Right cardiac atrium (tissue), 5 donors: ENCODE data around the gene ATG7. TPM values are rescaled to one million over a fixed set of nuclear protein-coding genes. Genes with fewer than 3 reads are reported as not detected.

Source experiments
- ATAC-seq, 2 donors: fragments of 200-7000 bp; cut with Tn5 transposase; one replicate each; pipeline versions ENCODE4 v1.8.0 to v1.9.1; 2020; ENCODE audit warnings: moderate library complexity in 2 of 2, mild to moderate bottlenecking in 1 of 2
- DNase-seq, 3 donors: peaks; one replicate each; pipeline ENCODE4 v3.0.0-alpha.2; 2020
- H3K27ac ChIP-seq: one replicate; pipeline ENCODE4 v1.5.1; 2013; ENCODE audit warnings: mild to moderate bottlenecking, low read length, control low read depth, moderate library complexity
- H3K27me3 ChIP-seq: one replicate; pipeline ENCODE4 v1.6.1; 2013; ENCODE audit not compliant: control insufficient read depth, insufficient read depth
- H3K4me1 ChIP-seq: one replicate; pipeline ENCODE4 v1.6.1; 2013; ENCODE audit warnings: low read length; ENCODE audit not compliant: control insufficient read depth, insufficient read depth
- H3K4me3 ChIP-seq: one replicate; pipeline ENCODE4 v1.5.1; 2013; ENCODE audit warnings: low read length, control low read depth
- H3K9me3 ChIP-seq: one replicate; pipeline ENCODE4 v1.6.1; 2013; ENCODE audit warnings: low read length; ENCODE audit not compliant: control insufficient read depth
- whole genome bisulfite sequencing: extraction: QIAGEN DNeasy Blood & Tissue Kit; methylation state at CpG from one replicate; pipeline ENCODE4 v1.1.7; 2013; 5-methylcytosine and 5-hydroxymethylcytosine counted together
- intact Hi-C, 4 donors: fragments of 100-400 bp; cut with DNase I; formaldehyde crosslinking; loops; one replicate each; pipeline versions ENCODE4 v1.11.0 to v1.14.0; 2022 to 2023
- polyA plus RNA-seq: library from polyadenylated mRNA; stranded (reverse); fragments of 200-250 nt; gene quantifications from one replicate; pipeline ENCODE4 v1.2.3, GENCODE V29; 2013
- total RNA-seq, 4 donors: library from RNA; stranded (reverse); fragmentation: NEBNext Ultra II Directional; extraction: Animal tissue kit (Norgen Biotek cat#: 25700); gene quantifications; one replicate each; pipeline ENCODE4 v1.2.1, GENCODE V29; 2021
- donor health status: healthy with polysubstance abuse.
- donor health status: DM: no; HTN: yes; CAD: no.
- donor health status: DM: no; HTN: no; CAD: no.
- donor health status: DM: no; HTN: yes; CAD: no; lungs with severe emphysema.
- donor health status: DM: yes; HTN: yes; CAD: no.

The ATG7 gene
- total and polyA plus RNA-seq, 5 donors, result 5.9 to 22.3 (median 19.6) TPM

DNA sequence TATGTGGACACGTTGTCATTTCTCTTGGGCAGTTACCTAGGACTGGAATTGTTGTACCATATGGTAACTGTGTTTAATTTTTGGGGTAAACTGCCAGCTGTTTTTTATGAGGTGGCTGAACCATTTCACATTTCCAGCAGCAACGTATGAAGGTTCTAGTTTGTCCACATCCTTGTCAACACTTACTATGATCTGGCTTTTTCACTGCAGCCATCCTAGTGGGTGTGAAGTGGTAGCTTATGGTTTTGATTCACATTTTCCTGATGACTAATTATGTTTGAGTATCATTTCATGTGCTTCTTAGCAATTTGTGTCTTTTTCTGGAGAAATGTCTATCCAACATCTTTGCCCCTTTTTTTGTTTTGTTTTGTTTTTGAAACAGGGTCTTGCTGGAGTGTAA lies 275.3 kb downstream of the ATG7 start:
- H3K9me3 ChIP-seq, result no peaks in the 10 kb centered on the region
- H3K4me3 ChIP-seq, result no peak overlapping the region
- WGBS, result 89% methylated on average over 2 of the region's 2 CpGs
- intact Hi-C loops, result no loop called here
- no peak overlapping the region for H3K27ac ChIP-seq
- peaks cover 8% of the 10 kb centered on the region for H3K4me1 ChIP-seq
- no peaks in the 10 kb centered on the region for H3K27me3 ChIP-seq
- ATAC-seq (no peak), DNase-seq (no peak)

DNA sequence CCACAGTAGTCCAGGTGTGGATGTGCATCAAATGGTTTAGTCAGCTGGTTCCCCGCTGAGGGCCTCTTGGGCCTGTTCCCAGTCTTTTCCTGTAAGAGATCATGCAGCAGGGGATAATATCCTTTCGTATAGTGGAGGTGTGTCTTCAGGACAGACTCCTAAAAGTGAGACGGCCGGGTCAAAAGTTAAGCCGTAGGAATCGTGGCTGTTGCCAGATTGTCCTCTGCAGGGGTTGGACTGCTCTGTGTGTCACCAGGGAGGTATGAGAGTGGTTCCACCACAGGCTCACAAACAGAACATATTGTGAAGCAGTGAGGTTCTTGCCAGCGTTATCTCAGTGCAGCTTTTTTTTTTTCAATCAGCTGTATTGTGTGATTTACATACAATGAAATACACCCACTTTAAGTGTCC lies 276.5 kb downstream of the ATG7 start:
- intact Hi-C loops, result no loop called here
- H3K27ac ChIP-seq, result no peak overlapping the region
- no peaks in the 10 kb centered on the region for H3K9me3 ChIP-seq
- 36% methylated on average over 7 of the region's 7 CpGs for whole genome bisulfite sequencing
- ATAC-seq (peak in 1 of 2 donors; percentile 60), DNase-seq (no peak)
- H3K4me1 ChIP-seq, result peaks cover 14% of the 10 kb centered on the region
- H3K4me3 ChIP-seq, result no peak overlapping the region
- no peaks in the 10 kb centered on the region for H3K27me3 ChIP-seq

DNA sequence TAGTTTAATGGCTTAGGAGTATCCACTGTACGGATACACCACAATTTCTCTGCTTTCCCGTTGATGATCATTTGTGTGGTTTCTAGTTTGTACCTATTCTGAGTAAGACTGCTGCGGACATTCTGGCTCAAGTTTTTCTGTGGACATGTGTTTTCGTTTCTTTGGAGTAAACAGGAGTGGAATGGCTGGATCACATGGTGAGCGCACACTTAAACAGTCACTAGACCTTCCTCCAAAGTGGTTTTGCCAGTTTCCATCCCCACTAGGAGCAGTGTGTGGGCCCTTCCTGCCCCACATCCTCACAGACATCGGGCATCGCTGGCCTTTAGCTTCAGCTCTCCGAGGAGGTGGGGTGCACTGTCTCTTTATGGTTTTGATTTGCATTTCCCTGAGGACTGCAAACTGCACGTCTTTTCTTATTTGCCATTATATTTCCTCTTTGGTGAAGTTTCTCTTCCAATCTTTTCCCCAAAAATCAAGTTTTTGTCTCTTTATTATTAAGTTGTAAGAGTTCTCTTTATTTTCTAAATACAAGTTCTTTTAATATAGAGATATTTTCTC lies 277.5 kb downstream of the ATG7 start:
- DNase-seq (no peak), ATAC-seq (no peak)
- H3K4me3 ChIP-seq, result no peak overlapping the region
- no peaks in the 10 kb centered on the region for H3K9me3 ChIP-seq
- peaks cover 17% of the 10 kb centered on the region for H3K4me1 ChIP-seq
- intact Hi-C loops, result no loop called here
- H3K27ac ChIP-seq, result peak overlapping the region; percentile 37
- H3K27me3 ChIP-seq, result no peaks in the 10 kb centered on the region
- 76% methylated on average over 9 of the region's 9 CpGs for WGBS

DNA sequence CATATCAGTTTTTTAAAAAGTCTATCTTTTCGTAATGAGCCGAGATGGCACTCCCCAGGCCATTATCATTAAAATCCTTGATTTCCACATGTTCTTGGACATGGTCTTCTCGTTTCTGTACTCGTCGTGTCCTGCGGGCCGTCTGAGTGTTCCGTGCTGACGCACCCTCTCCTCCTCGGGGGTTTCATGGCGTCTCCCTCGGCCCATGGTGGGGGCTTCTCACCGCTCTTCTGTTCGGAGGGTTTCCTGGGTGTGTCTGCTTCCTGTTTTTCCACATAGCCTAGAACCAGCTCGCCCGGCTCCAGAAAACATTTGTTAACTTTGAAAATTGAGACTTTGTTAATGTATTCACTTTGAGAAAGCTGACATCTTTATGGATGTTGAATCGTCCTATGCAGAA lies 278.8 kb downstream of the ATG7 start:
- intact Hi-C loops, result no loop called here
- Histone ChIP-seq H3K27me3 (no peaks in the 10 kb centered on the region), H3K9me3 (no peaks in the 10 kb centered on the region), H3K27ac (no peak overlapping the region), H3K4me3 (no peak overlapping the region), H3K4me1 (peaks cover 18% of the 10 kb centered on the region)
- peak; percentile 14 to 52 for ATAC-seq
- 67% methylated on average over 17 of the region's 17 CpGs for WGBS
- peak; percentile 68 to 82 (median 73) for DNase-seq

GRCh38 chr3:11552289-11553264 lies 280.4 kb downstream of the ATG7 start:
- DNase-seq, result peak in 1 of 3 donors; percentile 62
- ATAC-seq, result no peak
- Histone ChIP-seq H3K27me3 (no peaks in the 10 kb centered on the region), H3K9me3 (no peaks in the 10 kb centered on the region), H3K27ac (peak overlapping the region; percentile 68), H3K4me1 (peaks cover 21% of the 10 kb centered on the region), H3K4me3 (no peak overlapping the region)
- intact Hi-C loops, result no loop called here
- 92% methylated on average over 16 of the region's 16 CpGs for WGBS

DNA sequence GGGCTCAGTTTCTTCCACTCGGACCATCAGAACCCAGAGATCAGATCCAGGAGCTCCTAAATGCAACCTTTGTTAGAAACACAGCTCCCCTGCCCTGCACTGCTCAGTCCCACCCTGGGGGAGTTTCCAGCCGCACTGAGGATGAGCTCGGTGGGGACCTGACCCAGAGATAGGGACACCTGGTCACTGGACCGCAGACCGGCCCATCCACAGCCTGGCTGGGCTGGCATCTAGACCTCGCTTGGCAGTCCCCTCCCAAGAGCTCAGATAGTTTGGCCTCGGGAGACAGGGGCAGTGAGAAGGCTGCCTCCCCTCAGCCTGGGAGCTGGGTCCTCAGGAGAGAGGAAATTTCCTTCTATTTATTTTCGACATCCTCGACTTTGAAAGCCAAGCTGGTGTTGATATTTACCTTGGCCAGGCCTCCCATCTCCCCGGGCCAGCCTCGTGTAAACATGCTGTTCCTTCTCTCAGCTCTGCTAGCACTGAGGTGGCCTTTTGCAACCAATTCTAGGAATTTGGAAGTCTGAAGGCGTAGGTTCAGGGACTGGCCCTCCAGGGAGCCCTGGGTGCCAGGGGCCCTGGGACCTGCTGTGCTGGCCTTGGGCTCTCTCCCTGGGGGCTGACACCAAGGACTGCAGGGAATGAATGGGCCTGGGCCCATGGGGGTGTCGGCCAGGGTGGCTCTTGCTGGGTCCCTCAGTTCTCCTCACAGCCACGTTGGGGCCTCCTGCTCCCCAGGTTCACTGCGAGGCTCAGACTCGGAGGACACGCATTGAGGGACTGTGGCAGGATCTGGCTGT lies 281.4 kb downstream of the ATG7 start:
- DNase-seq (peak; percentile 76 to 88 (median 84)), ATAC-seq (peak; percentile 52 to 80)
- H3K4me3 ChIP-seq, result no peak overlapping the region
- H3K27me3 ChIP-seq, result no peaks in the 10 kb centered on the region
- no peaks in the 10 kb centered on the region for H3K9me3 ChIP-seq
- H3K27ac ChIP-seq, result peak overlapping the region; percentile 68
- 47% methylated on average over 17 of the region's 17 CpGs for WGBS
- H3K4me1 ChIP-seq, result peaks cover 22% of the 10 kb centered on the region
- intact Hi-C loops, result no loop called here

- intact Hi-C loops, result no loop called here
- DNase-seq (peak in 1 of 3 donors; percentile 60), ATAC-seq (no peak)
- Histone ChIP-seq H3K9me3 (no peaks in the 10 kb centered on the region), H3K27me3 (no peaks in the 10 kb centered on the region), H3K4me3 (no peak overlapping the region), H3K27ac (peak overlapping the region; percentile 54), H3K4me1 (peaks cover 21% of the 10 kb centered on the region)
- 86% methylated on average over 3 of the region's 3 CpGs for WGBS
These were observed 282.0 kb downstream of the ATG7 start for GRCh38 chr3:11554236-11554610.

DNA sequence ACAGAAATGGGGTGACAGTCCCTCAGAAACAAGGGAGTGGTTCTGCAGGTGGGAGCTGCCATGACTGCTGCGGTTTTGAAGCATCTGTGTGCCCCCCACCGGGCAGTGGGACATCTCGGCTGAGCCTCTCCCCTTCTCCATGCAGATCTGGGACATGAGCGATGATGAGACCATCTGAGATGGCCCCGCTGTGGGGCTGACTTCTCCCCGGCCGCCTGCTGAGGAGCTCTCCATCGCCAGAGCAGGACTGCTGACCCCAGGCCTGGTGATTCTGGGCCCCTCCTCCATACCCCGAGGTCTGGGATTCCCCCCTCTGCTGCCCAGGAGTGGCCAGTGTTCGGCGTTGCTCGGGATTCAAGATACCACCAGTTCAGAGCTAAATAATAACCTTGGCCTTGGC lies 282.5 kb downstream of the ATG7 start:
- H3K4me1 ChIP-seq, result peaks cover 24% of the 10 kb centered on the region
- intact Hi-C loops, result no loop called here
- ATAC-seq, result no peak
- 89% methylated on average over 12 of the region's 12 CpGs for WGBS
- H3K27me3 ChIP-seq, result no peaks in the 10 kb centered on the region
- H3K4me3 ChIP-seq, result no peak overlapping the region
- H3K9me3 ChIP-seq, result no peaks in the 10 kb centered on the region
- no peak overlapping the region for H3K27ac ChIP-seq
- DNase-seq, result peak in 1 of 3 donors; percentile 54

DNA sequence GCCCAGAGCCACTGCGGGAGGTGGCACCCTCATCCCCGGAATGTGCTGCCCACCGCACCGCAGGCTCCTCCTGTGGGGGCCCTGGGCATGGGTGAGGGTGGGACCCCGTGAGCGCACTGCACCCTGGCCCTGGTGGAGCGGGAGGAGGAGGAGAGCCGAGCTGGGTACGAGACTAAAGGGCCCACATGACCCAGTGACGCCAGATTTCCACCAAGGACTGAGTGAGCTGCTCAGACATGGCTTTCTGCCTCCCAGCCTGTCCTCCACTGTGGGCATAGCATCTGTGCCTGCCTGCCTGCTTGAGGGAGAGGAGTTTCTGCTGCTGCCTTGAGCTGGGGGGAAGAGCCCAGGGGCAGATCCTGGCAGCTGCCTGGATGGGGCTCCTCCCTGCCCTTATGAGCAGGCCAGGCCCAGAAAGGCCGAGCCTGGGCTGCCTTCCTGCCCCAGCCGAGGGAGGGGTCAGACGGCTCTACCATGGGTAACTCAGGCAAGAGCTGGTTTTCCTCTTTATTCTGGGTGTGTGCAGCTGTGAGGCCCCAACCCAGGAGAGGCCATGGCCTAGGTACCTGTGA lies 283.1 kb downstream of the ATG7 start:
- peaks cover 29% of the 10 kb centered on the region for H3K4me1 ChIP-seq
- WGBS, result 84% methylated on average over 13 of the region's 13 CpGs
- ATAC-seq (peak; percentile 4 to 10), DNase-seq (peak in 2 of 3 donors; percentile 62 to 73)
- H3K27ac ChIP-seq, result no peak overlapping the region
- intact Hi-C loops, result no loop called here
- H3K4me3 ChIP-seq, result no peak overlapping the region
- H3K27me3 ChIP-seq, result no peaks in the 10 kb centered on the region
- H3K9me3 ChIP-seq, result no peaks in the 10 kb centered on the region

GRCh38 chr3:11555881-11556633 lies 283.9 kb downstream of the ATG7 start:
- H3K27me3 ChIP-seq, result no peaks in the 10 kb centered on the region
- DNase-seq, result peak in 1 of 3 donors; percentile 73
- no peak overlapping the region for H3K4me3 ChIP-seq
- no peaks in the 10 kb centered on the region for H3K9me3 ChIP-seq
- no peak for ATAC-seq
- peaks cover 36% of the 10 kb centered on the region for H3K4me1 ChIP-seq
- H3K27ac ChIP-seq, result no peak overlapping the region
- 75% methylated on average over 23 of the region's 23 CpGs for WGBS
- intact Hi-C loops, result no loop called here
